Myocyte (in vitro differentiated cells): ENCODE data around the gene SRP54. TPM values are rescaled to one million over a fixed set of nuclear protein-coding genes. Genes with fewer than 3 reads are reported as not detected.
"Not testable (repeated sequence)": the region's sequence is repeated elsewhere in the genome, so short reads cannot be mapped to it uniquely, and the experiment has no call there.

Source experiments
- DNase-seq: peaks from one replicate; pipeline ENCODE4 v3.0.0-alpha.2; 2012; ENCODE audit warnings: low read depth
- total RNA-seq: library from RNA; depleted of rRNA; stranded (reverse); fragments of >200 nt; gene quantifications from 2 replicates; pipeline ENCODE4 v1.2.3, GENCODE V29; 2014

SRP54 gene
- total RNA-seq, 1 donor from 2014 or later, result 85.1 TPM

DNA sequence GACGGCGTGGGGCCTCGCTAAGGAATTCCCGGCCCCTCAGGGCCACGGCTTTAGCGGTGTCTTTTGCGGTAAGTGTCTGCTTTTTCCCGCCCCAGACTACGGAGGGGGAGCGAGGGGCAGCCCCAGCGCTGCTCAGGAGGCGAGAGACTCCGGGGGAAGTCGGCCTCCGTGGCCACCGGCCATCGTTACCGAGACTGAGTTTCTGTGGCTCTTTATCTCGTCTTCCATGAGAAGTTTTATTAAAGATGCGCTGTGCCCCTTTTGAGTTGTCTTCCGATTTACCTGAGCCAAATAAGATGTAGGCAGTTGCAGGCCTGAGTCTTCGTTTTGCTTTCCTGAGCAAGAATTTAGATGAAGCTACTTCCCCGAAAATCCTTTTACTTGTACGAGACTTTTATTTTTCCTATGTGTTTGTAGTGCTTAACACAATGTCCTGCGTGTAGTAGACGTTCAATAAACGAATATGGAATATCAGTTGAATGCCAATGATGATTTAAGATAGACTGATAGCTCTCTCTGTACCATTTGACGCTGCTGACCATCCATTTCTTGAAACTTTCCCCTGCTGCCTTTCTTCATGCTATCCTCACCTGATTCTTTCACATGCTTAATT lies 462 bp downstream of the SRP54 start:
- no peak for DNase-seq

DNA sequence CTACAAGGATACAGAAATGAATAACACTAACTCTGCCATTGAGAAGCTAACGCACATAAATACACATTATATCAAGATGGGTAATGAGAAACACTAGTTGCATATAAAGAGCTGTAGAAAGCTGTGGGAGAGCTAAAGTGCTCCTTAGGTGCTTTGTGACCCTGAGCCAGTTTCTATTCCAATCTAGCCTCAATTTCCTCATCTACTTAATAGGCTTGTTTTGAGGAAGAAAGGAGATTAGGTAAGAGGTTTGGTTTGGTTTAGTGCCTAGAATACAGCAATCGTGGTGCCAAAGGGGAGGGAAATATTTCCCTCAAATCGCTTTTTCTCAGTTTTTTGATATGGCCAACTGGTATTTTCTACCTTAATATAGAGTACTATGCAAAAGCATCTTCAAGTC lies 994 bp downstream of the SRP54 start:
- no peak for DNase-seq

DNA sequence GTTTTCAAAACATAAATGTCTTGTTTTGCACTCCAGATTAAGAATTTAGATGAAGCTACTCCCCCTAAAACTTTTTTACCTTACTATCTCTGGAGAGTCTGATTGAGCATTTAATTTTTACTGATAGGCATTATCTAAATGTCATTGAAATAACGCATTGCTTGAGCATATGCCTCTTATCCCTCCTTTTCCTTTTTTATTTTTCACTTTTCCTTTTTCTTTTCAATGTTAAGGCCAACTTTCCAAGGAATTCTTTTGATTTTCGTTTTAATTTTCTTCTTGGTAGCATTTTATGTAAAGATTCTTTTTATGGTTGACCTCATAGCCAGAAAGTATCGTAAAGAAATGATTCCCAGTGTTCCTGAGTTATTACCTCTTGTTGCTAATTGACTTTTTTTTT lies 2.9 kb downstream of the SRP54 start:
- DNase-seq, result no peak

DNA sequence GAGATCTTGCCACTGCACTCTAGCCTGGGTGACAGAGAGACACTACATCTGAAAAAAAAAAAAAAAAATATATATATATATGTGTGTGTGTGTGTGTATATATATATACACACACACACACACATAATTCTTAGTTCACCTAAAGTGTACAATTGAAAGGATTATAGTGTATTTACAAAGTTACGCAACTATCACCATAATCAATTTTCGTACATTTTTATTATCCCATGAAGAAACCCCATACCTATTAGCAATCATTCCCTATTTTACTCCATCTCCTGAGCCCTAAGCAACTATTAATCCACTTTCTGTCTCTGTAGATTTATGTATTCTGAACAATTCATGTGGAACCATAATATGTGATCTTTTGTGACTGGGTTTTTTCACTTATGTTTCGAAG lies 4.4 kb downstream of the SRP54 start:
- no peak for DNase-seq

DNA sequence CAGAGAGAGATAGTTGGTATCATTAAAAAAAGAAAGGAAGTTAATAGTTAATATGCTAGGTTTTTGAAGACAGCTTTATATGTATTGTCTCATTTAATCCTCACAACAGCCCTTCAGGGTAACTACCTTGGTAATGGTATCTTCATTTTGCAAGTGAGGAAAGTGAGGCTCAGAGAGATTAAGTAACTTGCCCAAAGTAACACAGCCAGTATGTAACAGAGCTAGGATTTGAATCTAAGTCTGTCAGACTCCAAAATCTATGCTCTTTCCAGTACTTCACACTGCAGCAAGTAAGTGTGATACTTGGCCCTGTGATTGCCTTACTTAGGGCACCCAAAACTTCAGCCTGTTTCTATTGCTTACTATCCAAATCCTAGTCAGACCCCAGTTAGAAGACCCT lies 7.0 kb downstream of the SRP54 start:
- no peak for DNase-seq

DNA sequence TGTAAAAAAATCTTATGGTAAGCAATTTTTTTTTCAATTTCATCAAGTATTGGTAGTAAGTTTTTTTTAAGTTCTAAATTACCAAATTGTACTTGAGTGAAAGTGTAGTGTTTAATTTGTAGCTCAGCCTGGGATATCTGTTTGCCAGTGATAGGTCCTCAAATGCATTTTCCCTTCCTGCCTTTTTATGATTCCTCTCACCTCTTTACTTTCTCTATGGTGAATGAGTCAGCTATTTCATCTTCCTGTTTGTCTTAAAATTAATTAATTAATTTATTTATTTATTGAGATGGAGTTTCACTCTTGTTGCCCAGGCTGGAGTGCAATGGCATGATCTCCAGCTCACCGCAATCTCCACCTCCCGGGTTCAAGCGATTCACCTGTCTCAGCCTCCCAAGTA lies 10.6 kb downstream of the SRP54 start:
- no peak for DNase-seq

DNA sequence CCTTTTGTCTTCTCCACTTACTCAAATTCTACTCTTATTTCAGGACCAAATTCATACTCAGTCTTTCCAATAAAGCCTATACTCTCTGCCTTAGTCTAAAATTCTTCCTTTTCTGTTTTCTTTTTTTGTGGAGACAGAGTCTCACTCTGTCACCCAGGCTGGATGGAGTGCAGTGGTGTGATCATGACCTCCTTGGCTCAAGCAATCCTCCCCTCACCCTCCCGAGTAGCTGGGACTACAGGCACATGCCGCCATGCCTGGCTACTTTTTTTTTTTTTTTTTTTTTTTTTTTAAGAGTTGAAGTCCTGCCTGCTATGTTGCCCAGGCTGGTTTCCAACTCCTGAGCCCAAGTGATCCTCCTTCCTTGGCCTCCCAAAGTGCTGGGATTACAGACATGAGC lies 11.9 kb downstream of the SRP54 start:
- DNase-seq, result no peak

DNA sequence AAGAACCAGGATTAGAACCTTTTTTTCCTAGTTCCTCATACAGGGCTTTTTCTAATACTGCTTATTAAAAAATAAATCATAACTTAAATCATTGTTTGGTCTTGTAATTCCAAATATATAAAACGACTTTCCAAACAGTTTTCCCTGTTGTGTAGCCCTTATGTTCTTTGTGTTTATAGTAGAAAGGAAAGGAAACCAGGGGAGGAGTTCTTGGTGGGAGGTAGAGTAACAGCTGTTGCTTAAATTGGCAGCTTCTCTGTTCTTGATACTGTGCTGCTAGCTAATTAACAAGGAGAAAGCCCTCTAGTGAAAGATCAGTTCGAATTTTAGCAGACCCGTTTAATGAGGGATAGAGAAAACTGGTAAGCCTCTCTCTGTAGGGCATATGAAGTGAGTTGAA lies 15.0 kb downstream of the SRP54 start:
- DNase-seq, result peak; percentile 49

DNA sequence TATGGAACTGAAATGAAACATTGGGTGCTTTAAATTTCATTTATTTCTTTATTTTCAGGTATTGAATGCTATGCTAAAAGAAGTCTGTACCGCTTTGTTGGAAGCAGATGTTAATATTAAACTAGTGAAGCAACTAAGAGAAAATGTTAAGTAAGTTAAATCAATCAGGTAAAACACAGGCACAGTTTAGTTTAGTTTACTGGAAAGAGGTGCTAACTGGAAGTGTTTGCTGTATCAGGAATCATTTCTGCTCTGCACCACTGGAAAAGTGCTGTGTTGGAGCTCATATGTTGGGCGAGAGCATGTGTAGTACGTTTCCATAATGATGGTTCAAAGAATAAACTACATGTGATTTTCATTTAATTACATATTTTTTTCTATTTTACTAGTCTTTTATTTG lies 16.7 kb downstream of the SRP54 start:
- DNase-seq, result no peak

DNA sequence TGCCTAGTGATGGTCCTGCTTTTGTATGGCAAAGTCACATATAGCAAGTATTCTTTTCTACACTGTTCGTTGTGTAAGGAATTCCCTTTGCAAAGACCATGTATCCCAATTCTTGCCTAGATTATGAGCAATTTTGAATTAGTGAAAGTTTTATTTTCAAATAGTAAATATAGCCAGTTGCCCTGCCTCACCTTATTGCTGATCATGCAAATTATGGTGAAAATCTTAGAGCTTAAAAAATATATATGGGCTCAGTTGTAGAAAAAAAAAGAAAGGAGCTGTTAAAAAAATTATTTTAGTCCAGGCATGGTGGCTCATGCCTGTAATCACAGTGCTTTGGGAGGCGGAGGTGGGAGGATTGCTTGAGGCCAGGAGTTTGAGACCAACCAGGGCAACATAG lies 18.8 kb downstream of the SRP54 start:
- no peak for DNase-seq

DNA sequence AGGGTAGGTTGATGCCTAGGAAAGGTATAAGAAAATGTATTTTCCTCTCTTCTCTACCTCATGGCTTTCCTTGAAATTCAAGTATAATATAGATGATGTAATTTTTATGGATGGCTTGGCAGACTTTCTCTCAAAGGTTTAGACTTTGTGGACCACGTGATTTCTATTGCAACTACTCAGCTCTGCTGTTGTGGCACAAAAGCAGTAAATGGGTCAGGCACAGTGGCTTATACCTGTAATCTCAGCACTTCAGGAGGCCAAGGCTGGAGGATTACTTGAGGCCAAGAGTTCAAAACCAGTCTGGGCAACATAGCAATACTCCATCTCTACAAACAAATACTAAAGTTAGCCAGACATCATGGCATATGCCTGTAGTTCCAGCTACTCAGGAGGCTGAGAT lies 22.0 kb downstream of the SRP54 start:
- DNase-seq, result no peak

DNA sequence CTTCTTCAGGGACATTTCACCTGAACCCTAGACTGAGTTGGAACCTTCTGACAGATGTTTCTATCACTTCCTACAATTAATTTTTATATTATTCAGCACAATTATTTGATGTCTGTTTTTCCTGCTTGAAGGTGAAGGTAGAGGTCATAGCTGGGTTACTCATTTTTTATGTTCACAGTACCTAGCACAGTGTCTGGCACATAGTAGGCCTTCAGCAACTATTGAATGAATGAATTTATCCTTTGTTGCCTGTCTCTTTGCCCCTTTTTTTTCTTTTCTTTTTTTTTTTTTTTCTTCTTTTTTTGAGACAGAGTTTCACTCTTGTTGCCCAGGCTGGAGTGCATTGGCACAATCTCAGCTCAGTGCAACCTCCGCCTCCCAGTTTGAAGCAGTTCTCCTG lies 33.8 kb downstream of the SRP54 start:
- DNase-seq, result no peak

DNA sequence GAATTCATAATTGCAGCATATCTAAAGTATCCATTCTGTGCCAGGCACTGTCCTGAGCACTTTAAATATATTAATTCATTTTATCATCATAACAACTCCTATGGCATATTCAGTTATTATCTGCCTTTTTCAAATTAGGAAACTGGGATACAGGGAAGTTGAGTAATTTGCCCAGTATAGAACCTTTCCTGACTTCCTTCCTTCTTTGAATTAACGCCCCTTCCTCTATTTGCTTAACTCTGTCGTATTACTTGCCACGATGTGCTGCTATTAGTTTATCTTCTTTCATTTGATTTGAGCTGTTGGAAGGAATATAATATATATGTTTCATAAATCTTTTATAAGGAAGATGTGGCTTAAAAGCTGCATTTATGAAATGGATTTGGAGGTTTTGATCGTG lies 37.9 kb downstream of the SRP54 start:
- no peak for DNase-seq

DNA sequence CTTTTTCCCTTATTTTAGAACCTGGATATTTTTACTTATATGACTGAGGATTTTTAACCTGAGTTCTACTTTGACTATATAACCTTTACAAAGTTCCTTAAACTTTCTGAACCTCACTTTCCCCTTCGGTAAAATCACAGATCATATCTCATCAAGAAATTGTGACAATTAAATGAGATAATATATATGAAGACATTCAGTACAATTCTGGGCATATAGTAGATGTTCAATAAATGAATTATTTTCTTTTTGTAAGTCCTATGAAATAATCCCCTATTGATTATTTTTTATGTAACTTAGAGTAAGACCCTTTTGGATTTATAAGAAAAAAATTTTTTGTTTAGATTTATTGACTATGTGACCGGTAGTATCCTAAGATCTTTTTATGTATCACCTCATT lies 45.6 kb downstream of the SRP54 start:
- no peak for DNase-seq

DNA sequence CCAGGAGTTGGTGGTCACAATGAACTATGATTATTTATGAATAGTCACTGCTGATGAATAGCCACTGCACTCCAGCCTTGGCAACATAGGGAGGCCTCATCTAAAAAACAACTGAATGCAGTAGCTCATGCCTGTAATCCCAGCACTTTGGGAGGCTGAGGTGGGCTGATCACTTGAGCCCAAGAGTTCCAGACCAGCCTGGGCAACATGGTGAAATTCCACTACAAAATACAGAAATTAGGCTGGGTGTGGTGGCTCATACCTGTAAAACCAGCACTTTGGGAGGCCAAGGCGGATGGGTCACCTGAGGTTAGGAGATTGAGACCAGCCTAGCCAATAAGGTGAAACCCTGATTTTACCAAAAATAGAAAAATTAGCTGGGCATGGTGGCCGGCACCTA lies 49.8 kb downstream of the SRP54 start:
- no peak for DNase-seq

DNA sequence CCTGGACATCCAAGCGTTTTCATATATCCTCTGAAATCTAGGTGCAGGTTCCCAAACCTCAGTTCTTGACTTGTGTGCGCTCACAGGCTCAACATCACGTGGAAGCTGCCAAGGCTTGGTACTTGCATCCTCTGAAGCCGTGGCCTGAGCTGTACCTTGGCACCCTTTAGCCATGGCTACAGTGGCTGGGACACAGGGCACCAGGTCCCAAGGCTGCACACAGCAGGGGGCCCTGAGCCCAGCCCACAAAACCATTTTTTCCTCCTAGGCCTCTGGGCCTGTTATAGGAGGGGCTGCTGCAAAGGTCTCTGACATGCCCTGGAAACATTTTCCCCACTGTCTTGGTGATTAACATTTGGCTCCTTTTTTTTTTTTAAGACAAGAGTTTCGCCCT lies 51.6 kb downstream of the SRP54 start:
- no peak for DNase-seq

DNA sequence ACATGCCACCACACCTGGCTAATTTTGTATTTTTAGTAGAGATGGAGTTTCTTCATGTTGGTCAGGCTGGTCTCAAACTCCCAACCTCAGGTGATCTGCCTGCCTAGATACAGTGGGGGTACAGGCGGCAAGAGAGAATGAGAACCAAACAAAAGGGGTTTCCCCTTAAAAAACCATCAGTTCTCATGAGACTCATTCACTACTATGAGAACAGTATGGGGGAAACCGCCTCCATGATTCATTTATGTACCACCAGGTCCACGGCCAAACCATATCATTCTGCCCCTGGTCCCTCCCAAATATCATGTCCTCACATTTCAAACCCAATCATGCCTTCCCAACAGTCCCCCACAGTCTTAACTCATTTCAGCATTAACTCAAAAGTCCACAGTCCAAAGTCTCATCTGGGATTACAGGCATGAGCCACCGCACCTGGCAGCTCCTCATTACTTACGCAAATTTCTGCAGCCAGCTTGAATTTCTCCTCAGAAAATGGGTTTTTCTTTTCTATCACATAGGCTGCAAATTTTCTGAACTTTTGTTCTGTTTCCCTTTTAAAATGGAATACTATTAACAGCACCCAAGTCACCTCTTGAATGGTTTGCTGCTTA lies 52.3 kb downstream of the SRP54 start:
- not testable (repeated sequence) for DNase-seq

DNA sequence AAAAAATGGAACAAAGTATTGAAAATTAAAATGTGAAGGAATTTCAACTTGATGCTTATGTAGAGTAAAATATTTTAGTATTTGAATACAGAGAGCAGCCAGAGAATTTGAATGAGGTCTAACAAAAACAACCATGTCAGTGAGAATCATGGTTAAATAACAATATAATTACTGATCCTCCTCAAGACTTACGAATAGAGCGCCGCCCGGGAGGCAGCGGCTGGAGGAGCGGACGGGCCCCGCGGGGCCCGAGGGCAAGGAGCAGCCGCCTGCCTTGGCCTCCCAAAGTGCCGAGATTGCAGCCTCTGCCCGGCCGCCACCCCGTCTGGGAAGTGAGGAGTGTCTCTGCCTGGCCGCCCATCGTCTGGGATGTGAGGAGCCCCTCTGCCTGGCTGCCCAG lies 55.5 kb downstream of the SRP54 start:
- DNase-seq, result not testable (repeated sequence)

DNA sequence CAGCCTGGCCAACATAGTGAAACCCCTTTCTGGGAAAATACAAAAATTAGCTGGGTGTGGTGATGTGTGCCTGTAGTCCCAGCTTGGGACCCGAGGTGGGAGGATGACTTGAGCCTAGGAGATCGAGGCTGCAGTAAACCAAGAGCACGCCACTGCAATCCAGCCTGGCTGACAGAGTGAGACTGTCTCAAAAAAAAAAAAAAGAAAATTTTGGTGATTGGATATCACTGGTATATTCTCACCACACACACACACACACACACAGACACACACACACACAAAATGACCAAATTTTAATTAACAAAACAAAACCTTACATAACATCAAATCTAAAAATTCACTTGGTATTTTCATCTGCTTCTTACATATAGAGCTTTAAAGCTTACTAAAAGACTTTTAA lies 59.8 kb downstream of the SRP54 start:
- DNase-seq, result no peak

DNA sequence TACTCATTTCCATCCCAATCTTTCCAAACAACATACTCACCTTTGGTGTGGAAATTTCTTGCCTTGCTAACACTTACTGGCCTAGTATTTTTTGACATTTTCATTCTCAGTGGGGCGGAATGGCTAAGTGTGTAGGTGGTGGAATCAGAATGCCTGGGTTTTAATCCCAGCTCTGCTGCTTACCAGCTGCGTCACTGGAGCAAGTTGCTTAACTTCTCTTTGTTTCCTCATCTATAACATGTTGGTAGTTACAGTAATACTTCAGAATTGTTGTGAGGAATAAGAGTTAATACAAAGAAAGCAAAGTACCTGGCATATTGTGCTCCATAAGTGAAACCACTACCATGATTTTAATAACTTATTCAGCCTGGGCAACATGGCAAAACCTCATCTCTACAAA lies 60.3 kb downstream of the SRP54 start:
- no peak for DNase-seq

DNA sequence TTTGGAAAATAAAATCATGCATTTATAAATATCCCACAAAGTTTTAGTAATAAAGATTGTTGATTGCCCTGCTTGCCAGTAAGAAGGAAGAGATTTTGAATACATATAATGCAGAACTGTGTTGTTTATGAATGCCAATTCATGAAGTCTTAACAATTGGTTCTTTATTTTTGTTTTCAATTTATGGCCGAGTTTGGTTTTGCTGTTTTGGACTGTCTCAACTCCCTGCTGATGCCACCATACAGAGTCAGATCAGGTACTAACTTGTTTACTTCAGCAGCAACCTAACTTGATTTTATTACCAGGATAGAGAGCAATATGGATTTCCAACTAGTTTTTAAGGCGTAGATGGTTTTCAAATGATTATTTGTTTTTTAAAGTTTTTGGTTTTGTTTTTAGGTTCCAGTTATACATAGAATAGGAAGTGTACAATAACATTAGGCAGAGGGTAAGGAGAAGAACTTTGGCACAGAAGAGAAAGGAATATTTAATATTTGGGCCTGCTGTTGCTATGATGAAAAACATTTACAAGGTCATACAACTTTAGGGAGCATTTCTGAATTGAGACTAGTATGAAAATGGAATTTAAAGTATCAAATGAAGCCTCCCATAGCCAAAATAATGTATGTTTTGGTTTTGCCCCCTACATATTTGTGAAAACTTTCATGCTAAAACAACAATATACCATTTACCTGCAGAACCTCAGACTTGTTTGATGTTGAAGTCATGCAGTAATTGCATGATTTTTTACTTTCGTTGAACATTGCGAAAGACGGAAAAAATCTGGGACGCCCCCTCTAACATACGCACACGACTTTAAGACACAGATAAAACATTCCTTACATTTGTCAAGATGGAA lies 62.4 kb downstream of the SRP54 start:
- DNase-seq, result no peak

DNA sequence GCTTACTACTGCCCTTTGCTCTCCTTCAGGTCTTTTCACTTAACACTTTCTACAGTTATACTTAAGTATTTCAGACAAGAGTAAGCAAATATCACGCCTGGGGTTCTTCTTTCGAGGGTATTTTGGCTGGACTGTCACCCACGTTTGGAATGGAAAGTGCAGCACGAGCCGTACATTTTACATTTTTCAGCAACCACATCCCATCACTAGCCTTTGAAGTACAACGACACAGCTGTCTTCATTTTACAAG lies 62.9 kb downstream of the SRP54 start:
- no peak for DNase-seq
